Pancreas (tissue), 10 donors: ENCODE data around the gene MOCS3. TPM values are rescaled to one million over a fixed set of nuclear protein-coding genes. Genes with fewer than 3 reads are reported as not detected.
A peak's percentile ranks its signal among the peaks of the same experiment; 100 is the strongest.
"Not testable (repeated sequence)": the region's sequence is repeated elsewhere in the genome, so short reads cannot be mapped to it uniquely, and the experiment has no call there.

Source experiments
- ATAC-seq, 4 donors: fragments of 200-7000 bp; cut with Tn5 transposase; one replicate each; pipeline versions ENCODE4 v1.8.0 to v1.9.1; 2020; ENCODE audit warnings: mild to moderate bottlenecking in 4 of 4, moderate library complexity in 4 of 4
- DNase-seq, 6 donors: peaks; one replicate each; pipeline ENCODE4 v3.0.0-alpha.2; 2020
- FAIRE-seq: peaks from 2 replicates; lab custom pipeline; 2012; peaks lifted over from hg19 to GRCh38; lab: Jason Lieb, UNC
- H3K27ac ChIP-seq, 4 donors: fragments of 200-600 bp; sonication (generic); 1 replicate in 3 of 4; 2 replicates in 1 of 4; pipeline versions ENCODE4 v1.5.0 to v1.8.0; 2020
- H3K27me3 ChIP-seq, 4 donors: fragments of 200-600 bp; one replicate each; pipeline ENCODE4 v1.8.0; 2021
- H3K36me3 ChIP-seq, 3 donors: fragments of 200-600 bp; sonication (generic) in 1 of 3; one replicate each; pipeline versions ENCODE4 v1.5.0 to v1.8.0; 2020 to 2021
- H3K4me1 ChIP-seq, 3 donors: fragments of 200-600 bp; one replicate each; pipeline ENCODE4 v1.8.0; 2021
- H3K4me3 ChIP-seq, 4 donors: fragments of 200-600 bp; sonication (generic) in 2 of 4; one replicate each; pipeline versions ENCODE4 v1.5.0 to v1.8.0; 2020 to 2021
- H3K9me3 ChIP-seq, 4 donors: fragments of 200-600 bp; one replicate each; pipeline ENCODE4 v1.8.0; 2021
- CTCF ChIP-seq, 4 donors: fragments of 200-600 bp; sonication (generic) in 3 of 4; IDR thresholded peaks; one replicate each; pipeline versions ENCODE4 v1.5.0 to v1.8.0; 2021; ENCODE audit warnings: antibody characterized with exemption in 4 of 4
- WGBS, 2 donors: extraction: QIAGEN DNeasy Blood & Tissue Kit; methylation state at CpG; one replicate each; pipeline ENCODE4 v1.1.7; 2013; 5-methylcytosine and 5-hydroxymethylcytosine counted together
- intact Hi-C, 3 donors: fragments of 100-400 bp; cut with DNase I; formaldehyde crosslinking; loops; one replicate each; pipeline versions ENCODE4 v1.11.1 to v1.14.2; 2022
- polyA plus RNA-seq, 2 donors: library from polyadenylated mRNA; stranded (reverse); fragments of 200-250 nt; gene quantifications; one replicate each; pipeline ENCODE4 v1.2.3, GENCODE V29; 2013
- total RNA-seq, 6 donors: library from RNA; stranded (reverse); fragmentation: NEBNext Ultra II Directional in 4 of 6; extraction: Animal tissue kit (Norgen Biotek cat#: 25700) in 4 of 6; gene quantifications; one replicate each; pipeline versions ENCODE4 v1.2.1 to v1.2.4, GENCODE V29; 2021 to 2023
- donor health status: healthy with polysubstance abuse.
- donor health status: DM: no; HTN: no; CAD: no; lungs with moderate emphysema.
- donor health status: DM: no; HTN: no; CAD: no.
- donor health status: control.
- donor health status: control.
- donor health status: Bipolar disorder and iron deficiency.
- donor health status: DM: yes; HTN: yes; CAD: no.
- donor health status: DM: no; HTN: no; CAD: no.
- donor health status: DM: no; HTN: no; CAD: no.
- donor health status: DM: yes; HTN: yes; CAD: no.

MOCS3 gene
- total and polyA plus RNA-seq, 8 donors, result 0.72 to 2.3 (median 1.8) TPM

- intact Hi-C loops, result loop anchor here in 1 of 3 donors (10.0 kb wide), 1 partner anchor 627 kb away; no protein-coding TSS in a partner anchor
These were observed 18.7 kb downstream of the MOCS3 start for GRCh38 chr20:50977066-50978021.

GRCh38 chr20:50978533-50978932 lies 19.9 kb downstream of the MOCS3 start:
- DNase-seq, H3K36me3 ChIP-seq, H3K4me3 ChIP-seq, H3K27me3 ChIP-seq, FAIRE-seq, H3K9me3 ChIP-seq, H3K4me1 ChIP-seq, ATAC-seq, H3K27ac ChIP-seq: not testable (repeated sequence)
- WGBS, 2 donors, result 66 to 74% methylated on average over 4 of the region's 4 CpGs
- intact Hi-C loops, result loop anchor here in 1 of 3 donors (10.0 kb wide), 1 partner anchor 626 kb away; no protein-coding TSS in a partner anchor

More at GRCh38 chr20:50977066-50978021, 18.7 kb downstream of the MOCS3 start:
- Histone ChIP-seq H3K27ac (no peak overlapping the region), H3K9me3 (no peaks in the 10 kb centered on the region), H3K36me3 (no peaks in the 10 kb centered on the region), H3K4me3 (no peak overlapping the region), H3K27me3 (no peaks in the 10 kb centered on the region), H3K4me1 (no peaks in the 10 kb centered on the region)
- DNase-seq, result no peak
- 33 to 37% methylated on average over 20 of the region's 20 CpGs for WGBS, 2 donors
- ATAC-seq, result no peak
- no peak for TF ChIP-seq CTCF (IDR thresholded peaks at IDR 0.05)
- no peak for FAIRE-seq

- no peaks in the 10 kb centered on the region for H3K4me1 ChIP-seq
- no peaks in the 10 kb centered on the region for H3K36me3 ChIP-seq
- 49 to 63% methylated on average over 8 of the region's 8 CpGs for WGBS, 2 donors
- no peaks in the 10 kb centered on the region for H3K27me3 ChIP-seq
- no peak overlapping the region for H3K27ac ChIP-seq
- FAIRE-seq (no peak), ATAC-seq (peak in 2 of 4 donors; percentile 39 to 59), DNase-seq (no peak)
- TF ChIP-seq CTCF (IDR thresholded peaks at IDR 0.05), result no peak
- H3K4me3 ChIP-seq, result no peak overlapping the region
- H3K9me3 ChIP-seq, result no peaks in the 10 kb centered on the region
- intact Hi-C loops, result loop anchor here in 1 of 3 donors (5.0 kb wide), 1 partner anchor 327 kb away; no protein-coding TSS in a partner anchor
These were observed 21.6 kb downstream of the MOCS3 start for GRCh38 chr20:50980071-50980681.

- TF ChIP-seq CTCF (IDR thresholded peaks at IDR 0.05), result peak; percentile 56 to 85 (median 64)
- Histone ChIP-seq H3K4me1 (no peaks in the 10 kb centered on the region), H3K9me3 (no peaks in the 10 kb centered on the region), H3K4me3 (no peak overlapping the region), H3K27ac (no peak overlapping the region), H3K27me3 (no peaks in the 10 kb centered on the region), H3K36me3 (no peaks in the 10 kb centered on the region)
- DNase-seq, result peak in 5 of 6 donors; percentile 16 to 65 (median 47)
- WGBS, 2 donors, result 35 to 42% methylated on average over 26 of the region's 26 CpGs
- no peak for FAIRE-seq
- intact Hi-C loops, result loop anchor here in 1 of 3 donors (5.0 kb wide), 1 partner anchor 326 kb away; no protein-coding TSS in a partner anchor
- ATAC-seq, result peak; percentile 28 to 77 (median 66)
These were observed 22.5 kb downstream of the MOCS3 start for GRCh38 chr20:50980851-50981713.
